ENCODE data around the gene UACA. TPM values are rescaled to one million over a fixed set of nuclear protein-coding genes. Genes with fewer than 3 reads are reported as not detected.

UACA gene
- total RNA-seq, 1 donor from 2014 or later = 9.4 TPM

DNA sequence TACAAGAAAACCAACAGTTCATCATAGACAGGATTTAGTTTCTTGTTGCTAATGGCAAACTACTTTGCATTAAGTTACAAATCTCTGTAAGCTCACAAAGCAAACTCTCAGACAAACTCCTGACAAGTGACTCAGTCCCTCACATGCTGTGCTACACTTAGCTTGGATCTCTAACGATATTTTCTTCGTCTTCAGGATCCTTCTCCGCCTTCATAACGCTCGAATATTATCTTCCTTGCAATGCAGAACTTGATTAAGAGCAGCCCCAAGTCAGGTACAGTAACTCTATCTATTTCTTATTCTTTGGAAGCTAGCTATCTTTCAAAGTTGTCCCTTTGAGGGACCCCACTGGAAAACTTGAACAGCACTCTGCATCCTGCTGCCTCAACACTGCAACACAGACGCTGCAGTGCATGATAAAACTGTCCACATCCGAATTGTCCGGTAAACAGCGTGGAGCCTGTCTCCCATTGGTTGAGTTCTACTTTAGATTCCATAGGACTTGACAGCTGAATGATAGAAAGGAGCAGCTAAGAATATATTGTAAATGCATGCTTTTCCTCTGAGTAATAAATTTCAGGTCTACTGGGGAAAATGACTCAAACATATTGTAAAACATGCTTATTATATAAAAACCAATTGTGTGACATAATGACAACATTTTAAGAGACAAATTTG is 61.3 kb downstream of the UACA start:
- H3K36me3 ChIP-seq (ENCODE audit: control insufficient read depth, insufficient read depth, low read length) = no peaks in the 10 kb centered on the region
- no peak for DNase-seq (ENCODE audit: low read depth)
- TF ChIP-seq, protein P1, sequence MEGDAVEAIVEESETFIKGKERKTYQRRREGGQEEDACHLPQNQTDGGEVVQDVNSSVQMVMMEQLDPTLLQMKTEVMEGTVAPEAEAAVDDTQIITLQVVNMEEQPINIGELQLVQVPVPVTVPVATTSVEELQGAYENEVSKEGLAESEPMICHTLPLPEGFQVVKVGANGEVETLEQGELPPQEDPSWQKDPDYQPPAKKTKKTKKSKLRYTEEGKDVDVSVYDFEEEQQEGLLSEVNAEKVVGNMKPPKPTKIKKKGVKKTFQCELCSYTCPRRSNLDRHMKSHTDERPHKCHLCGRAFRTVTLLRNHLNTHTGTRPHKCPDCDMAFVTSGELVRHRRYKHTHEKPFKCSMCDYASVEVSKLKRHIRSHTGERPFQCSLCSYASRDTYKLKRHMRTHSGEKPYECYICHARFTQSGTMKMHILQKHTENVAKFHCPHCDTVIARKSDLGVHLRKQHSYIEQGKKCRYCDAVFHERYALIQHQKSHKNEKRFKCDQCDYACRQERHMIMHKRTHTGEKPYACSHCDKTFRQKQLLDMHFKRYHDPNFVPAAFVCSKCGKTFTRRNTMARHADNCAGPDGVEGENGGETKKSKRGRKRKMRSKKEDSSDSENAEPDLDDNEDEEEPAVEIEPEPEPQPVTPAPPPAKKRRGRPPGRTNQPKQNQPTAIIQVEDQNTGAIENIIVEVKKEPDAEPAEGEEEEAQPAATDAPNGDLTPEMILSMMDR (IDR thresholded peaks at IDR 0.05; ENCODE audit: insufficient read depth, low read length, poor library complexity, severe bottlenecking) = no peak
- no peaks in the 10 kb centered on the region for H3K27me3 ChIP-seq (ENCODE audit: control insufficient read depth, insufficient read depth, low read length)
- H3K4me3 ChIP-seq (ENCODE audit: low read depth, low read length) = no peak overlapping the region

DNA sequence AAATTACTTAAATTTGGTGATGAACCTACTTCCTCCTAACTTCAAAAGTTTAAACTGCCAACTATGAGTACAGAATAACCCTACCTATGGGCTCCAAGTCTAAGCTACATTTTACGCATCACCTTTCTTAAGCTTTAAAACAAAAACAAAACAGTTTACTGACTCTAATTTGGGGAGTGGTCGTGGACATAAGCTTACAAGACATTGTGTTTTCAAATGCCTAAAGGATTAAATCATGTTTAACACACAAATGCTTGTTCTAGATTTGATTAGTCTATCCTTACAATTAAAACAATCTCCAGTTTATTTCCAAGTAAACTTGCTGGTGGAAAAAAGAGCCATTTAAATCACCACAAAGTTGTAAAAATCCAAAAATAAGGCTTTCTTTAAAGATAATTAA is 62.2 kb downstream of the UACA start:
- TF ChIP-seq, protein P1 (IDR thresholded peaks at IDR 0.05; ENCODE audit: insufficient read depth, low read length, poor library complexity, severe bottlenecking) = no peak
- Histone ChIP-seq H3K36me3 (ENCODE audit: control insufficient read depth, insufficient read depth, low read length) (no peaks in the 10 kb centered on the region), H3K4me3 (ENCODE audit: low read depth, low read length) (no peak overlapping the region), H3K27me3 (ENCODE audit: control insufficient read depth, insufficient read depth, low read length) (no peaks in the 10 kb centered on the region)
- DNase-seq (ENCODE audit: low read depth) = no peak

DNA sequence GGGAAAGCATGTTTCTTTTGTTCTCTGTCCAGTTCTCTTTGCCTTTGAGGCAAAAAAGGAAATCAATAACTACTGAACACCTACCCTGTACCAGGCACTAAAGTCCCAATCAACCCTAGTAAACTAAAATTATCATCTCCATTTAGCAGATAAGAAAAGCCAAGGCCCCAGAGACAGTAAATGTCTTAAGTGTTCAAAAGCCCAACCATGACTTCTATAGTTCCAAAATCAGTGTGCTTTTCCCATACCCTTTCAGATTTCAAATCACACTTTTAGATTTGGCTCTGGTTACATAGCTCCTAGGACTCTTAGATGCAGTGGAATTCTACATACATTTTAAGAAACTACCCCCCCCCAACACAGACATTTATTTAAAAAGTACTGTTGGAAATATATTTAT is 63.5 kb downstream of the UACA start:
- DNase-seq (ENCODE audit: low read depth) = no peak
- no peaks in the 10 kb centered on the region for H3K27me3 ChIP-seq (ENCODE audit: control insufficient read depth, insufficient read depth, low read length)
- H3K36me3 ChIP-seq (ENCODE audit: control insufficient read depth, insufficient read depth, low read length) = no peaks in the 10 kb centered on the region
- TF ChIP-seq, protein P1 (IDR thresholded peaks at IDR 0.05; ENCODE audit: insufficient read depth, low read length, poor library complexity, severe bottlenecking) = no peak
- no peak overlapping the region for H3K4me3 ChIP-seq (ENCODE audit: low read depth, low read length)

DNA sequence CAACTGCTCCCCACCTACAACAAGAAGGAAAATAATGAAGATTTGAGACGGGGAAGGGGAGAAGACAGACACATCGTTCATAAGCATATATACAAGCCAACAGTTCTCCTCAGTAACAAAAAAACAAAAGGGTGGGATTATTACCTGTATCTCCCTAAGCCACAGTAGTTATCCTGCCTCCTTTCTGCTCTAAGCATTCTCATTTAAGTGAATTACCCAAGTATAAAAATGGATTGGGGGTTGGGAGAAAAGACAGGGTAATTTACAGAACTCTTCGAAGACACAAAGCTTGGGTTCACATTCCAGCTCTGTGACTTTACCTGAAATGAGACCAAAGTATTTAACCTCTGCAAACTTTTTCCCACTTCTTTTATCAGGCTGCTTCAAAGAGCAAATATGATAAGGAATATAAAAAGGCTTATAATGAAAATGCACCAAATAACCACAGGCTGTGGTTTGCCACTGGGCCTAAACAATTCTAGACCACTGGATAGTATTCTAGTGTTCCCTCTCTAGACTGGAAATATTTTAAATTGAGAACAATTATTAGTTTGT is 64.4 kb downstream of the UACA start:
- H3K36me3 ChIP-seq (ENCODE audit: control insufficient read depth, insufficient read depth, low read length) = no peaks in the 10 kb centered on the region
- no peaks in the 10 kb centered on the region for H3K27me3 ChIP-seq (ENCODE audit: control insufficient read depth, insufficient read depth, low read length)
- no peak for DNase-seq (ENCODE audit: low read depth)
- TF ChIP-seq, protein P1 (IDR thresholded peaks at IDR 0.05; ENCODE audit: insufficient read depth, low read length, poor library complexity, severe bottlenecking) = no peak
- H3K4me3 ChIP-seq (ENCODE audit: low read depth, low read length) = no peak overlapping the region

DNA sequence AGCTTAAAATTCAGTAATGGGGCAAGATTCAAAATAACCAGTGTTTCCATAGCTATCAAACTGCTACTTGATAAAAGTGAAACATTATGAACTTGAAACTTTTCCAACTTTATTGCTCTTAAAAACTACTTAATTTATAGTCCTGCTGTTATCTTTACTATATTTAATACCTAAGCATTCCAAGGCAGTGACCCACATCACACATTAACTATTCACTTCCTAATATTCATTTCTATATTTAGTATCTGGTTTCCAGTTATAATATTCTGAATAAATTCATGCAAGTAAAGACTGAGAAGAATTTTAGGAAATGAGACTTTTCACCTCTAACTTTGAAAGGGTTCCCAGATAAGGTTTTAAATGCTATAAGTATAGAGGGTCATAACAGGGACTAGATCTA is 64.9 kb downstream of the UACA start:
- TF ChIP-seq, protein P1 (IDR thresholded peaks at IDR 0.05; ENCODE audit: insufficient read depth, low read length, poor library complexity, severe bottlenecking) = no peak
- DNase-seq (ENCODE audit: low read depth) = no peak
- Histone ChIP-seq H3K4me3 (ENCODE audit: low read depth, low read length) (no peak overlapping the region), H3K36me3 (ENCODE audit: control insufficient read depth, insufficient read depth, low read length) (no peaks in the 10 kb centered on the region), H3K27me3 (ENCODE audit: control insufficient read depth, insufficient read depth, low read length) (no peaks in the 10 kb centered on the region)
